Hepatocyte (in vitro differentiated cells): ENCODE measurements around the gene RNF213.

Source experiments
- EZH2phosphoT487 ChIP-seq: fragments of 200-600 bp; sonication (generic); IDR thresholded peaks from one replicate; pipeline ENCODE4 v1.6.1; 2018; ENCODE audit warnings: antibody characterized with exemption, mild to moderate bottlenecking, low read depth, moderate library complexity; ENCODE audit not compliant: unreplicated experiment, severe bottlenecking
- TF ChIP-seq, protein P1 (sequence below): fragments of 200-600 bp; sonication (generic); IDR thresholded peaks from 2 replicates; pipeline ENCODE4 v1.5.1; 2016; ENCODE audit warnings: antibody characterized with exemption, mild to moderate bottlenecking; ENCODE audit not compliant: poor library complexity

DNA sequence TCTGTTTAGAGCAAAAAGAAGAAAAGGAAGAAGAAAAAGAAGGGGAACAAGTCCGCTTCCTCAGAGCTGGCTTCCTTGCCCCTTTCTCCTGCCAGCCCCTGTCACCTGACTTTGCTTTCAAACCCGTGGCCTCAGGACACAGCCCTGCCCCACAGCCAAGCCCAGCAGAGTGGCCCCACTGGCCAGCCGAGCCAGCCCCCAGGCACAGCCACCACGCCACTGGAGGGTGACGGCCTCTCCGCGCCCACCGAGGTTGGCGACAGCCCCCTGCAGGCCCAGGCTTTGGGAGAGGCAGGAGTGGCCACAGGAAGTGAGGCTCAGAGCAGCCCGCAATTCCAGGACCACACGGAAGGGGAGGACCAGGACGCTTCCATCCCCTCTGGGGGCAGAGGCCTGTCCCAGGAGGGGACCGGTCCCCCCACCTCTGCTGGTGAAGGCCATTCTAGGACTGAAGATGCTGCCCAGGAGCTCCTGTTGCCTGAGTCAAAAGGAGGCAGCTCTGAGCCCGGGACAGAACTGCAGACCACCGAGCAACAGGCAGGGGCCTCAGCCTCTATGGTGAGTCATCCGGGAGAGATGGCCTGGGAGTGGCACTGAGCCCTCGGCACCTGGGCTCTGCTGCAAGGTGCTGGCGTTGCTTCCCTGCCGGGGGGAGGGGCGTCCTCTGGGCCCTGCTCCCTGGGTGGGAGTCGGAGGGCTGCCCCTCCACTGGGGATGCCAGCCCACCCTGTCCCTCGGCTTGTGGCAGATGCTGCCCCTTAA, 27.3 kb downstream of the RNF213 start:
- TF ChIP-seq, protein P1, sequence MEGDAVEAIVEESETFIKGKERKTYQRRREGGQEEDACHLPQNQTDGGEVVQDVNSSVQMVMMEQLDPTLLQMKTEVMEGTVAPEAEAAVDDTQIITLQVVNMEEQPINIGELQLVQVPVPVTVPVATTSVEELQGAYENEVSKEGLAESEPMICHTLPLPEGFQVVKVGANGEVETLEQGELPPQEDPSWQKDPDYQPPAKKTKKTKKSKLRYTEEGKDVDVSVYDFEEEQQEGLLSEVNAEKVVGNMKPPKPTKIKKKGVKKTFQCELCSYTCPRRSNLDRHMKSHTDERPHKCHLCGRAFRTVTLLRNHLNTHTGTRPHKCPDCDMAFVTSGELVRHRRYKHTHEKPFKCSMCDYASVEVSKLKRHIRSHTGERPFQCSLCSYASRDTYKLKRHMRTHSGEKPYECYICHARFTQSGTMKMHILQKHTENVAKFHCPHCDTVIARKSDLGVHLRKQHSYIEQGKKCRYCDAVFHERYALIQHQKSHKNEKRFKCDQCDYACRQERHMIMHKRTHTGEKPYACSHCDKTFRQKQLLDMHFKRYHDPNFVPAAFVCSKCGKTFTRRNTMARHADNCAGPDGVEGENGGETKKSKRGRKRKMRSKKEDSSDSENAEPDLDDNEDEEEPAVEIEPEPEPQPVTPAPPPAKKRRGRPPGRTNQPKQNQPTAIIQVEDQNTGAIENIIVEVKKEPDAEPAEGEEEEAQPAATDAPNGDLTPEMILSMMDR, result no peak
- TF ChIP-seq EZH2phosphoT487, result no peak
